Psoas muscle (tissue), 8 donors: Measurements from ENCODE around the gene GRPR. TPM values are rescaled to one million over a fixed set of nuclear protein-coding genes. Genes with fewer than 3 reads are reported as not detected.

Experiments
- ATAC-seq, 4 donors: fragments of 200-7000 bp; cut with Tn5 transposase; one replicate each; pipeline ENCODE4 v1.9.1; 2020; ENCODE audit warnings: moderate library complexity in 3 of 4, mild to moderate bottlenecking in 2 of 4
- DNase-seq, 2 donors: peaks; one replicate each; pipeline ENCODE4 v3.0.0-alpha.2; 2020
- H3K27ac ChIP-seq: fragments of 200-600 bp; one replicate; pipeline ENCODE4 v1.8.0; 2022
- H3K27me3 ChIP-seq, 3 donors: fragments of 200-600 bp in 1 of 3; one replicate each; pipeline versions ENCODE4 v1.6.1 to v1.8.0; 2013 to 2022; ENCODE audit warnings: low read length in 2 of 3, mild to moderate bottlenecking in 2 of 3, moderate library complexity in 1 of 3; ENCODE audit not compliant: insufficient read depth in 3 of 3
- H3K36me3 ChIP-seq, 2 donors: fragments of 200-600 bp in 1 of 2; one replicate each; pipeline versions ENCODE4 v1.6.1 to v1.8.0; 2013 to 2022; ENCODE audit warnings: low read depth in 1 of 2, mild to moderate bottlenecking in 1 of 2, moderate library complexity in 1 of 2; ENCODE audit not compliant: insufficient read depth in 1 of 2
- H3K4me1 ChIP-seq: fragments of 200-600 bp; one replicate; pipeline ENCODE4 v1.8.0; 2022
- H3K4me3 ChIP-seq: fragments of 200-600 bp; one replicate; pipeline ENCODE4 v1.8.0; 2022; ENCODE audit warnings: mild to moderate bottlenecking
- H3K9me3 ChIP-seq: fragments of 200-600 bp; one replicate; pipeline ENCODE4 v1.8.0; 2022
- CTCF ChIP-seq: fragments of 200-600 bp; IDR thresholded peaks from one replicate; pipeline ENCODE4 v1.8.0; 2022; ENCODE audit warnings: antibody characterized with exemption
- WGBS, 3 donors: extraction: QIAGEN DNeasy Blood & Tissue Kit; methylation state at CpG; one replicate each; pipeline versions ENCODE4 v1.1.6 to v1.1.7; 2013; 5-methylcytosine and 5-hydroxymethylcytosine counted together
- intact Hi-C, 2 donors: fragments of 100-400 bp; cut with DNase I; formaldehyde crosslinking; loops; one replicate each; pipeline versions ENCODE4 v1.11.0 to v1.14.2; 2022
- polyA plus RNA-seq, 3 donors: library from polyadenylated mRNA; stranded (reverse); fragments of 200-250 nt; gene quantifications; one replicate each; pipeline ENCODE4 v1.2.3, GENCODE V29; 2013
- total RNA-seq, 4 donors: library from RNA; stranded (reverse); fragmentation: NEBNext Ultra II Directional in 2 of 4; extraction: Animal tissue kit (Norgen Biotek cat#: 25700) in 2 of 4; gene quantifications; one replicate each; pipeline versions ENCODE4 v1.2.1 to v1.2.4, GENCODE V29; 2021 to 2023
- donor health status: healthy with polysubstance abuse.
- donor health status: DM: no; HTN: no; CAD: no; lungs with moderate emphysema.
- donor health status: Bipolar disorder and iron deficiency.
- donor health status: healthy.
- donor health status: DM: yes; HTN: yes; CAD: no.
- donor health status: DM: no; HTN: no; CAD: no.
- donor health status: DM: no; HTN: no; CAD: no.
- donor health status: DM: yes; HTN: yes; CAD: no.

GRPR gene
- total and polyA plus RNA-seq, 7 donors = 0.05 to 0.60 (median 0.33) TPM; not detected in 1

- H3K4me1 ChIP-seq = no peaks in the 10 kb centered on the region
- ATAC-seq = peak in 2 of 4 donors; percentile 39 to 71
- TF ChIP-seq CTCF = no peak
- no peak overlapping the region for H3K27ac ChIP-seq
- DNase-seq = no peak
- intact Hi-C loops = no loop called here
- H3K36me3 ChIP-seq = no peaks in the 10 kb centered on the region
- no peaks in the 10 kb centered on the region for H3K27me3 ChIP-seq
- WGBS, 3 donors = 30 to 46% (median 44%) methylated on average over 10 of the region's 10 CpGs
- H3K4me3 ChIP-seq = no peak overlapping the region
- H3K9me3 ChIP-seq = no peaks in the 10 kb centered on the region
These were observed 40.8 kb upstream of the GRPR start for GRCh38 chrX:16082470-16083085.

GRCh38 chrX:16087076-16087475 is 36.3 kb upstream of the GRPR start:
- H3K4me3 ChIP-seq = no peak overlapping the region
- TF ChIP-seq CTCF = no peak
- intact Hi-C loops = no loop called here
- H3K27ac ChIP-seq = no peak overlapping the region
- H3K36me3 ChIP-seq = no peaks in the 10 kb centered on the region
- WGBS, 3 donors = 36 to 54% (median 40%) methylated on average over 3 of the region's 3 CpGs
- H3K9me3 ChIP-seq = no peaks in the 10 kb centered on the region
- DNase-seq = no peak
- H3K27me3 ChIP-seq = no peaks in the 10 kb centered on the region
- no peaks in the 10 kb centered on the region for H3K4me1 ChIP-seq
- ATAC-seq = no peak

GRCh38 chrX:16089086-16089485 is 34.3 kb upstream of the GRPR start:
- no peak for ATAC-seq
- H3K27me3 ChIP-seq = no peaks in the 10 kb centered on the region
- no peak overlapping the region for H3K27ac ChIP-seq
- no peak for DNase-seq
- H3K4me1 ChIP-seq = no peaks in the 10 kb centered on the region
- H3K36me3 ChIP-seq = no peaks in the 10 kb centered on the region
- intact Hi-C loops = no loop called here
- no peak for TF ChIP-seq CTCF
- H3K9me3 ChIP-seq = no peaks in the 10 kb centered on the region
- H3K4me3 ChIP-seq = no peak overlapping the region

- intact Hi-C loops = no loop called here
- no peak for ATAC-seq
- no peak for TF ChIP-seq CTCF
- H3K4me1 ChIP-seq = no peaks in the 10 kb centered on the region
- peaks cover 10% of the 10 kb centered on the region for H3K9me3 ChIP-seq
- H3K36me3 ChIP-seq = no peaks in the 10 kb centered on the region
- DNase-seq = no peak
- no peak overlapping the region for H3K4me3 ChIP-seq
- H3K27me3 ChIP-seq = no peaks in the 10 kb centered on the region
- no peak overlapping the region for H3K27ac ChIP-seq
- 51 to 63% (median 58%) methylated on average over 3 of the region's 3 CpGs for WGBS, 3 donors
These were observed 27.2 kb upstream of the GRPR start for GRCh38 chrX:16096141-16096540.

GRCh38 chrX:16100673-16101072 is 22.7 kb upstream of the GRPR start:
- no peaks in the 10 kb centered on the region for H3K4me1 ChIP-seq
- TF ChIP-seq CTCF = no peak
- no peak overlapping the region for H3K4me3 ChIP-seq
- ATAC-seq (no peak), DNase-seq (no peak)
- intact Hi-C loops = no loop called here
- peaks cover 8% of the 10 kb centered on the region for H3K9me3 ChIP-seq
- peaks cover 0 to 3% (median 0%) of the 10 kb centered on the region in 3 donors for H3K27me3 ChIP-seq
- H3K36me3 ChIP-seq = no peaks in the 10 kb centered on the region
- WGBS, 3 donors = 62 to 70% (median 63%) methylated on average over 4 of the region's 4 CpGs
- H3K27ac ChIP-seq = no peak overlapping the region
